OCI-LY7 (cell line): ENCODE measurements around the gene SFTPD. TPM values are rescaled to one million over a fixed set of nuclear protein-coding genes. Genes with fewer than 3 reads are reported as not detected.

Experiments used
- BruUV-seq: library from RNA; stranded (reverse); fragments of 400-500 nt; replicated peaks from 2 replicates; lab custom pipeline; 2021; lab: Mats Ljungman, UMichigan
- CTCF ChIA-PET: fragments of 300-600 bp; sonication (Branson Sonifier 250); formaldehyde crosslinking; loops from one replicate; lab custom pipeline; 2022; ENCODE audit warnings: antibody characterized with exemption; ENCODE audit not compliant: unreplicated experiment; lab: Charles Lee
- POLR2A ChIA-PET: fragments of 300-600 bp; sonication (Branson Sonifier 250); formaldehyde crosslinking; loops from one replicate; lab custom pipeline; 2022; ENCODE audit warnings: antibody characterized with exemption; lab: Charles Lee
- DNase-seq: peaks from one replicate; pipeline ENCODE4 v3.0.0-alpha.2; 2015; ENCODE audit warnings: low spot score
- H2AFZ ChIP-seq: fragments of 200-600 bp; sonication (generic), shearing (Covaris generic); 2 replicates; pipeline ENCODE4 v1.6.1; 2014; ENCODE audit warnings: mild to moderate bottlenecking, antibody characterized with exemption, low read length, moderate library complexity
- H3K27ac ChIP-seq: fragments of 200-600 bp; sonication (generic); 2 replicates; pipeline ENCODE4 v1.5.1; 2014; ENCODE audit warnings: mixed run types, low read depth, mild to moderate bottlenecking, moderate library complexity, low read length, inconsistent platforms; ENCODE audit not compliant: poor library complexity, severe bottlenecking
- H3K36me3 ChIP-seq: fragments of 200-600 bp; sonication (generic); 2 replicates; pipeline ENCODE4 v1.6.1; 2014; ENCODE audit warnings: mild to moderate bottlenecking, antibody characterized with exemption, low read length, moderate library complexity, mixed read lengths; ENCODE audit not compliant: insufficient read depth
- H3K4me1 ChIP-seq: fragments of 200-600 bp; sonication (generic); 2 replicates; pipeline ENCODE4 v1.5.1; 2014; ENCODE audit warnings: mild to moderate bottlenecking, low read length; ENCODE audit not compliant: insufficient read depth, poor library complexity, severe bottlenecking
- H3K4me2 ChIP-seq: fragments of 200-600 bp; sonication (generic); 2 replicates; pipeline ENCODE4 v1.6.1; 2014; ENCODE audit warnings: mild to moderate bottlenecking, low read length
- H3K4me3 ChIP-seq: fragments of 200-600 bp; sonication (generic); 2 replicates; pipeline ENCODE4 v1.5.1; 2014; ENCODE audit warnings: mild to moderate bottlenecking, low read depth, low read length; ENCODE audit not compliant: poor library complexity, severe bottlenecking
- H3K79me2 ChIP-seq: fragments of 200-600 bp; sonication (generic); 2 replicates; pipeline ENCODE4 v1.6.1; 2016; ENCODE audit warnings: low read depth, mild to moderate bottlenecking, low read length, moderate library complexity, mixed read lengths; ENCODE audit not compliant: insufficient read depth
- H3K9me2 ChIP-seq: fragments of 200-600 bp; sonication (generic); 2 replicates; pipeline ENCODE4 v1.6.1; 2016; ENCODE audit warnings: mild to moderate bottlenecking, low read length, mixed read lengths; ENCODE audit not compliant: insufficient read depth
- H3K9me3 ChIP-seq: fragments of 200-600 bp; sonication (generic); 2 replicates; pipeline ENCODE4 v1.6.1; 2014; ENCODE audit warnings: mild to moderate bottlenecking, mixed run types, low read length, mixed read lengths
- H4K20me1 ChIP-seq: fragments of 200-600 bp; sonication (generic); 2 replicates; pipeline ENCODE4 v1.6.1; 2014; ENCODE audit warnings: mild to moderate bottlenecking, antibody characterized with exemption, low read length, moderate library complexity, mixed read lengths; ENCODE audit not compliant: insufficient read depth
- EZH2phosphoT487 ChIP-seq: fragments of 200-600 bp; sonication (generic); IDR thresholded peaks from 2 replicates; pipeline ENCODE4 v1.6.1; 2018; ENCODE audit warnings: low read depth, borderline replicate concordance, mild to moderate bottlenecking, mixed run types, antibody characterized with exemption, low read length, moderate library complexity, mixed read lengths
- intact Hi-C: fragments of 100-400 bp; cut with micrococcal nuclease; formaldehyde crosslinking; loops from one replicate; pipeline ENCODE4 v1.10.0; 2022; ENCODE audit not compliant: unreplicated experiment
- total RNA-seq, 2 experiments: library from RNA; depleted of rRNA in 1 of 2; stranded (reverse); fragments of >200 nt in 1 of 2; shearing (Covaris generic) in 1 of 2; gene quantifications; 2 replicates each; pipeline ENCODE4 v1.2.3, GENCODE V29; 2014 to 2022
- TF ChIP-seq, protein P1 (sequence below): fragments of 200-600 bp; sonication (generic); conservative IDR thresholded peaks from 2 replicates; pipeline ENCODE4 v1.5.1; 2014; ENCODE audit warnings: mild to moderate bottlenecking, antibody characterized with exemption, low read length, moderate library complexity, mixed read lengths

The SFTPD gene
- total RNA-seq, 2 experiments from 2014 or later, result not detected

DNA sequence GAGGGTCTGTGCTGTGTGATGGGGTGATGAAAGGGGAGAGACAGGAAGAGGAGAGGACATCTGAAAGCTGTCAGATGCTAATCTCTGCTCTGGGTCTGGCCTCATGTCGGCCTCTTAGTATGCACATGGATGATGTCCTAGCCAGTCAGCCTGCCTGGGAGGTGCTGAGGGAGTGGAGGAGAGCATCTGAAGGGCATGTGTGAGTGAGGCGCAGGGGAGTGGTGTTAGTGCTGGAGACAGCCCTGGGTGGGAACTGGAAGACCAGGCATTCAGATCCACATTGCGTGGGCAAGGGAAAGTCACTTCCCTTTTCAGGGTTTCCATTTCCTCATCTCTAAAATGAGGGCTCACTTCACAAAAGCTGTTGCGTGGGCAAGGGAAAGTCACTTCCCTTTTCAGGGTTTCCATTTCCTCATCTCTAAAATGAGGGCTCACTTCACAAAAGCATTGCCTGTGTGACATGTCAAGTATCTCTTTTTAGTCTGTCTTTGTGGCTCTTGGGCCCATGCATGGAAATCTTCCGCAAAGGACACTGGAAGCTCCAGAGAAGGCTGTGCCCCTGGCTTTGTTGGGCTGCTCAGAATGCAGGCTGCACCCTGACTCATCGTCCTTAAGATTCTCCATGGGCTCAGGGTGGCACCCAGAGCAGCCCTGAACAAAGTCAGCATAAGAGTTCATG lies 10.0 kb downstream of the SFTPD start:
- ChIA-PET POLR2A (interaction anchor here (0.5 to 0.7 kb wide), 2 partner anchors 30 to 112 kb away, joined by 3 read pairs; no protein-coding TSS in a partner anchor), CTCF (no interaction called here)
- intact Hi-C loops, result no loop called here
- Histone ChIP-seq H3K36me3 (no peaks in the 10 kb centered on the region), H3K9me3 (no peaks in the 10 kb centered on the region), H3K79me2 (no peaks in the 10 kb centered on the region), H3K27ac (no peak overlapping the region), H3K4me1 (peaks cover 9% of the 10 kb centered on the region), H3K4me3 (no peak overlapping the region), H4K20me1 (no peaks in the 10 kb centered on the region), H3K9me2 (no peaks in the 10 kb centered on the region), H2AFZ (no peak overlapping the region), H3K4me2 (no peak overlapping the region)
- BruUV-seq, result no TSS peak
- TF ChIP-seq EZH2phosphoT487, result no peak
- TF ChIP-seq, protein P1, sequence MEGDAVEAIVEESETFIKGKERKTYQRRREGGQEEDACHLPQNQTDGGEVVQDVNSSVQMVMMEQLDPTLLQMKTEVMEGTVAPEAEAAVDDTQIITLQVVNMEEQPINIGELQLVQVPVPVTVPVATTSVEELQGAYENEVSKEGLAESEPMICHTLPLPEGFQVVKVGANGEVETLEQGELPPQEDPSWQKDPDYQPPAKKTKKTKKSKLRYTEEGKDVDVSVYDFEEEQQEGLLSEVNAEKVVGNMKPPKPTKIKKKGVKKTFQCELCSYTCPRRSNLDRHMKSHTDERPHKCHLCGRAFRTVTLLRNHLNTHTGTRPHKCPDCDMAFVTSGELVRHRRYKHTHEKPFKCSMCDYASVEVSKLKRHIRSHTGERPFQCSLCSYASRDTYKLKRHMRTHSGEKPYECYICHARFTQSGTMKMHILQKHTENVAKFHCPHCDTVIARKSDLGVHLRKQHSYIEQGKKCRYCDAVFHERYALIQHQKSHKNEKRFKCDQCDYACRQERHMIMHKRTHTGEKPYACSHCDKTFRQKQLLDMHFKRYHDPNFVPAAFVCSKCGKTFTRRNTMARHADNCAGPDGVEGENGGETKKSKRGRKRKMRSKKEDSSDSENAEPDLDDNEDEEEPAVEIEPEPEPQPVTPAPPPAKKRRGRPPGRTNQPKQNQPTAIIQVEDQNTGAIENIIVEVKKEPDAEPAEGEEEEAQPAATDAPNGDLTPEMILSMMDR, result no peak
- peak; percentile 40 for DNase-seq

DNA sequence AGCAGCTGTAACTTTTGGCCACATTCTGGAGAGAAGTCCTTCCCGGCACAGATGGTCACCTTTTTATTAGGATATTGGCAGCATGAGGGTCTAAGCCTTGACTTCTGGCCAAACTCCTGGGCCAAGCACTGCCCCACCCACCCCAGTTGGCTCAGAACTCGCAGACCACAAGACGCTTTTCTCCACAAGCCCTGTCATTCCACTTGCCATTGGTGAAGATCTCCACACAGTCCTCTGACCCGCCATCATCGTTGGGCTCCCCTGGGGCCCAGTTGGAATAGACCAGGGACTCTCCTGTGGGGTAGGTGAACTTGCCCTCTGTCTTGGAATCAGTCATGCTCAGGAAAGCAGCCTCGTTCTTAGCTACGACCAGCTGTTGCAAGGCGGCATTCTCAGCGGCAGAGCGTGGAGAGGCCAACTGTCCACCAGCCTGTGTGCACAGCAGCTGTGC lies 11.2 kb downstream of the SFTPD start:
- no peak for TF ChIP-seq EZH2phosphoT487
- TF ChIP-seq, protein P1, result no peak
- H3K79me2 ChIP-seq, result no peaks in the 10 kb centered on the region
- H3K4me1 ChIP-seq, result peaks cover 9% of the 10 kb centered on the region
- H3K9me3 ChIP-seq, result no peaks in the 10 kb centered on the region
- no peaks in the 10 kb centered on the region for H3K9me2 ChIP-seq
- no TSS peak for BruUV-seq
- ChIA-PET POLR2A (no interaction called here), CTCF (no interaction called here)
- DNase-seq, result no peak
- H3K4me2 ChIP-seq, result no peak overlapping the region
- H3K27ac ChIP-seq, result no peak overlapping the region
- intact Hi-C loops, result no loop called here
- no peak overlapping the region for H2AFZ ChIP-seq
- H3K4me3 ChIP-seq, result no peak overlapping the region
- H4K20me1 ChIP-seq, result no peaks in the 10 kb centered on the region
- H3K36me3 ChIP-seq, result no peaks in the 10 kb centered on the region
